Thoracic aorta (tissue), 2 donors: Measurements from ENCODE around the gene ILDR2. TPM values are rescaled to one million over a fixed set of nuclear protein-coding genes. Genes with fewer than 3 reads are reported as not detected.

Experiments
- ATAC-seq: fragments of 150-250 bp; one replicate; pipeline ENCODE4 v1.8.0; 2017; ENCODE audit warnings: low read depth; ENCODE audit not compliant: insufficient number of reproducible peaks, low FRiP score
- DNase-seq: peaks from one replicate; pipeline ENCODE4 v3.0.0-alpha.2; 2020; ENCODE audit warnings: low spot score
- H3K27ac ChIP-seq, 2 donors: fragments of 200-600 bp; sonication (generic); 1 replicate in 1 of 2; 2 replicates in 1 of 2; pipeline ENCODE4 v1.5.1; 2016; ENCODE audit warnings: mild to moderate bottlenecking in 2 of 2, moderate library complexity in 2 of 2
- H3K27me3 ChIP-seq: fragments of 200-600 bp; sonication (generic); replicated peaks from 2 replicates; pipeline ENCODE4 v1.6.0; 2016; ENCODE audit warnings: mild to moderate bottlenecking; ENCODE audit not compliant: insufficient read depth
- H3K36me3 ChIP-seq: fragments of 200-600 bp; sonication (generic); one replicate; pipeline ENCODE4 v1.5.1; 2016
- H3K4me1 ChIP-seq, 2 donors: fragments of 200-600 bp; sonication (generic); 1 replicate in 1 of 2; 2 replicates in 1 of 2; pipeline versions ENCODE4 v1.5.1 to v1.6.0; 2016; ENCODE audit warnings: low read depth in 2 of 2, mild to moderate bottlenecking in 1 of 2; ENCODE audit not compliant: control insufficient read depth in 1 of 2
- H3K4me3 ChIP-seq: fragments of 200-600 bp; sonication (generic); 2 replicates; pipeline ENCODE4 v1.5.1; 2016; ENCODE audit warnings: mild to moderate bottlenecking
- H3K9me3 ChIP-seq: fragments of 200-600 bp; sonication (generic); 2 replicates; pipeline ENCODE4 v1.5.1; 2016
- CTCF ChIP-seq: fragments of 200-600 bp; sonication (generic); IDR thresholded peaks from one replicate; pipeline ENCODE4 v1.5.1; 2019; ENCODE audit warnings: antibody characterized with exemption
- total RNA-seq, 2 donors: library from RNA; depleted of rRNA; stranded (reverse); fragments of >200 nt; gene quantifications; one replicate each; pipeline versions ENCODE4 v1.1.0 to v1.2.3, GENCODE V29; 2016

Gene ILDR2
- total RNA-seq, 2 donors from 2014 or later: 0.85 TPM; not detected in 1

- no peak for ATAC-seq
- Histone ChIP-seq H3K36me3 (no peaks in the 10 kb centered on the region), H3K27me3 (no peaks in the 10 kb centered on the region), H3K4me3 (no peak overlapping the region), H3K9me3 (no peaks in the 10 kb centered on the region), H3K27ac (no peak overlapping the region), H3K4me1 (peaks cover 3 to 8% of the 10 kb centered on the region in 2 donors)
- no peak for TF ChIP-seq CTCF
- no peak for DNase-seq
Measured at GRCh38 chr1:166971252-166971651, 4.1 kb downstream of the ILDR2 start.

- Histone ChIP-seq H3K4me1 (no peaks in the 10 kb centered on the region), H3K27ac (no peak overlapping the region), H3K36me3 (no peaks in the 10 kb centered on the region), H3K9me3 (no peaks in the 10 kb centered on the region), H3K4me3 (no peak overlapping the region), H3K27me3 (no peaks in the 10 kb centered on the region)
- no peak for TF ChIP-seq CTCF
- ATAC-seq (no peak), DNase-seq (no peak)
Measured at GRCh38 chr1:166969074-166969677, 6.2 kb downstream of the ILDR2 start.

- no peak overlapping the region for H3K27ac ChIP-seq
- ATAC-seq (no peak), DNase-seq (no peak)
- H3K4me1 ChIP-seq: no peaks in the 10 kb centered on the region
- H3K4me3 ChIP-seq: no peak overlapping the region
- no peaks in the 10 kb centered on the region for H3K27me3 ChIP-seq
- no peaks in the 10 kb centered on the region for H3K9me3 ChIP-seq
- H3K36me3 ChIP-seq: no peaks in the 10 kb centered on the region
- TF ChIP-seq CTCF: no peak
Measured at GRCh38 chr1:166960858-166961474, 14.4 kb downstream of the ILDR2 start.

GRCh38 chr1:166956872-166957271 lies 18.5 kb downstream of the ILDR2 start:
- no peak overlapping the region for H3K27ac ChIP-seq
- no peak for TF ChIP-seq CTCF
- peaks cover 0 to 6% of the 10 kb centered on the region in 2 donors for H3K4me1 ChIP-seq
- no peaks in the 10 kb centered on the region for H3K9me3 ChIP-seq
- H3K36me3 ChIP-seq: no peaks in the 10 kb centered on the region
- ATAC-seq (no peak), DNase-seq (no peak)
- H3K4me3 ChIP-seq: no peak overlapping the region
- H3K27me3 ChIP-seq: no peaks in the 10 kb centered on the region

DNA sequence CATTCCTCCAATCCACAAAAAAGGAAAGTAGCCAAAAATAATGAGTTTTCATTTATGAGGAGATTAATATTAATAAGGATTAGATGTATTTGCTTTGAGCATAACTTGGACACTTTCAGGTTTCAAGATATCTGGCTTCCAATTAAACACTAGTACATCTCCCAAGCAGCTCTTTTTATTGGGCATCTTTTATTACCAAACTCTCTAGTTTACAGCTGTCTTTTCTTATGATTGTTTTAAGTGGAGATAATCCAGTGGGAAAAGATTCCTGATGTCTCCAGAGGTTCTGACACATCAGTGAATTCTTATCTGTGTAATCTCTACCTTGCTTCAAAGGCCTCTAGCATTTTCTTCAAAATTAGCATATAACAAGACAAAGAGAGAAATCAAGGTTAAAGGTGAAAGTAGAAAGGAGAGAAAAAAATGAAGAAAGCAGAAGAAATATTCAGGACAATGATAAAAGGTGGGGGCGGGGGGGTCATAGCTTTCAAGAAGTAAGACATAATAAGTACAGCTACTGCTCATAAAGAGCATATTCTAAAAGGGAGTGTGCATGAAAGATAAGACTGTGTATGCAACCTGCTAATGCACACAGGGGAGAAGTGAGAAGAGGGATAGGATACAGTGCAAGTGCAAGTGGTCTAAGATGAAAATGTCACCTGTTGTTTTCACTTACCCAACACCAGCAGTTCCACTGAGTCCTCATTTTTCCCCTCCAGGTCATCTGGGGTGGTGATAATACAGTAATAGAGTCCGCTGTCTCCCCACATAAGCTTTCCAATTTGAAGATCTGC lies 19.1 kb downstream of the ILDR2 start:
- Histone ChIP-seq H3K27me3 (no peaks in the 10 kb centered on the region), H3K4me1 (peaks cover 0 to 11% of the 10 kb centered on the region in 2 donors), H3K36me3 (no peaks in the 10 kb centered on the region), H3K27ac (no peak overlapping the region), H3K4me3 (no peak overlapping the region), H3K9me3 (no peaks in the 10 kb centered on the region)
- ATAC-seq: no peak
- DNase-seq: no peak
- TF ChIP-seq CTCF: no peak
